Tibial artery (tissue), 4 donors: ENCODE results near the gene NFKBIE.

Experiments
- DNase-seq, 2 donors: peaks; one replicate each; pipeline ENCODE4 v3.0.0-alpha.2; 2019
- H3K27ac ChIP-seq, 2 donors: fragments of 200-600 bp; sonication (generic) in 1 of 2; 1 replicate in 1 of 2; 2 replicates in 1 of 2; pipeline ENCODE4 v1.5.1; 2018 to 2019; ENCODE audit warnings: mild to moderate bottlenecking in 1 of 2
- H3K27me3 ChIP-seq, 2 donors: fragments of 200-600 bp; sonication (generic) in 1 of 2; one replicate each; pipeline versions ENCODE4 v1.5.1 to v1.6.0; 2016 to 2019
- H3K36me3 ChIP-seq, 3 donors: fragments of 200-600 bp; sonication (generic) in 2 of 3; one replicate each; pipeline ENCODE4 v1.5.1; 2016 to 2019; ENCODE audit warnings: mild to moderate bottlenecking in 2 of 3
- H3K4me1 ChIP-seq, 4 donors: fragments of 200-600 bp; sonication (generic) in 2 of 4; 1 replicate in 3 of 4; 2 replicates in 1 of 4; pipeline ENCODE4 v1.5.1; 2016 to 2019
- H3K4me3 ChIP-seq, 2 donors: fragments of 200-600 bp; sonication (generic) in 1 of 2; 1 replicate in 1 of 2; 2 replicates in 1 of 2; pipeline ENCODE4 v1.5.1; 2018 to 2019; ENCODE audit warnings: mild to moderate bottlenecking in 2 of 2
- H3K9me3 ChIP-seq, 3 donors: fragments of 200-600 bp; sonication (generic) in 1 of 3; one replicate each; pipeline ENCODE4 v1.5.1; 2016 to 2019
- intact Hi-C: fragments of 100-400 bp; cut with DNase I; formaldehyde crosslinking; loops from one replicate; pipeline ENCODE4 v1.15.0; 2023; ENCODE audit warnings: low total_unique reads
- TF ChIP-seq, protein P1 (sequence below), 2 experiments: fragments of 200-600 bp in 1 of 2; fragments of 450-650 bp in 1 of 2; IDR thresholded peaks; one replicate each; pipeline ENCODE4 v1.5.1; 2017 to 2019; ENCODE audit warnings: antibody characterized with exemption in 2 of 2, mild to moderate bottlenecking in 1 of 2, moderate library complexity in 1 of 2

NFKBIE gene

GRCh38 chr6:44286285-44286565 is 20.9 kb upstream of the NFKBIE start:
- H3K4me1 ChIP-seq: peaks cover 0 to 8% (median 0%) of the 10 kb centered on the region in 4 donors
- TF ChIP-seq, protein P1, sequence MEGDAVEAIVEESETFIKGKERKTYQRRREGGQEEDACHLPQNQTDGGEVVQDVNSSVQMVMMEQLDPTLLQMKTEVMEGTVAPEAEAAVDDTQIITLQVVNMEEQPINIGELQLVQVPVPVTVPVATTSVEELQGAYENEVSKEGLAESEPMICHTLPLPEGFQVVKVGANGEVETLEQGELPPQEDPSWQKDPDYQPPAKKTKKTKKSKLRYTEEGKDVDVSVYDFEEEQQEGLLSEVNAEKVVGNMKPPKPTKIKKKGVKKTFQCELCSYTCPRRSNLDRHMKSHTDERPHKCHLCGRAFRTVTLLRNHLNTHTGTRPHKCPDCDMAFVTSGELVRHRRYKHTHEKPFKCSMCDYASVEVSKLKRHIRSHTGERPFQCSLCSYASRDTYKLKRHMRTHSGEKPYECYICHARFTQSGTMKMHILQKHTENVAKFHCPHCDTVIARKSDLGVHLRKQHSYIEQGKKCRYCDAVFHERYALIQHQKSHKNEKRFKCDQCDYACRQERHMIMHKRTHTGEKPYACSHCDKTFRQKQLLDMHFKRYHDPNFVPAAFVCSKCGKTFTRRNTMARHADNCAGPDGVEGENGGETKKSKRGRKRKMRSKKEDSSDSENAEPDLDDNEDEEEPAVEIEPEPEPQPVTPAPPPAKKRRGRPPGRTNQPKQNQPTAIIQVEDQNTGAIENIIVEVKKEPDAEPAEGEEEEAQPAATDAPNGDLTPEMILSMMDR (IDR thresholded peaks at IDR 0.05): no peak
- no peak for DNase-seq
- intact Hi-C loops: no loop called here
- no peak overlapping the region for H3K27ac ChIP-seq
- peaks cover 0 to 36% of the 10 kb centered on the region in 2 donors for H3K27me3 ChIP-seq
- no peak overlapping the region for H3K4me3 ChIP-seq
- H3K36me3 ChIP-seq: no peaks in the 10 kb centered on the region
- no peaks in the 10 kb centered on the region for H3K9me3 ChIP-seq

DNA sequence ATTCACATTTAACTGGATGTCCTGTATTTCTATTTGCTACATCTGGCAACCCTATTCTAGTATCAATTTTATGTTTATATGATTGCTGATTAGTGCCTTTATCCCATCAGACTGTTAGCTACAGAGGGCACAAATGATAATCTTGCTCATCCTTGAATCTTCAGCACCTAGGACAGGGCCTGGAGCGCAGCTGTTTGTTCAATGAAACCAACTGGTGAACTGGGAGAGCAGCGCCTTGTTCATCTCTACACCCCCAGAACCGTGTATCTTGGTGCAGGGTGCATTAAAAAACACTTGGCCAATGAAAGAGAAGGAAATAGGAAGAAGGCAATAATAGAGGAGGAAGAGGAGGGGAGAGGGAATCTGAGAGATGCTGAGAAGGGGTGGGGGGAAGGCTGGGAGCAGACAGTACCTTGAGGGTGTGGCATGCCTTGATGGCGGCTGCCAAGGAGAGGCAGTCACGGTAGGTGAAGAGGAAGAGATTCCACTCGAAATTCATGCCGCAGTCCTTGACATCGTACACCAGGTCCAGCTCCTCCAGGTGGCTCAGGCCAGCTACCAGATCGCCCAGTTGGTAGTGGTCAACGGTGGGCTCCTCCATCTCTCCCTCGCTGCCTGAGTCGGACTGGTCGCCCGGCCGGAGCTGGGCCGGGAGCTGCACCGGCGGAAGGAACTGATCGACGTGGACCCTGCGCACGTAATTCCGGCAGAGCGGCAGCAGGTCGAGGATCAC is 20.4 kb upstream of the NFKBIE start:
- no peak overlapping the region for H3K4me3 ChIP-seq
- no peak for DNase-seq
- no peak overlapping the region for H3K27ac ChIP-seq
- TF ChIP-seq, protein P1 (IDR thresholded peaks at IDR 0.05): no peak
- peaks cover 0 to 34% of the 10 kb centered on the region in 2 donors for H3K27me3 ChIP-seq
- H3K4me1 ChIP-seq: peaks cover 0 to 8% (median 0%) of the 10 kb centered on the region in 4 donors
- H3K9me3 ChIP-seq: no peaks in the 10 kb centered on the region
- no peaks in the 10 kb centered on the region for H3K36me3 ChIP-seq
- intact Hi-C loops: no loop called here

- Histone ChIP-seq H3K4me1 (peaks cover 0 to 8% (median 0%) of the 10 kb centered on the region in 4 donors), H3K27me3 (peaks cover 0 to 27% of the 10 kb centered on the region in 2 donors), H3K4me3 (no peak overlapping the region), H3K36me3 (no peaks in the 10 kb centered on the region), H3K9me3 (no peaks in the 10 kb centered on the region), H3K27ac (no peak overlapping the region)
- intact Hi-C loops: no loop called here
- DNase-seq: no peak
- TF ChIP-seq, protein P1 (IDR thresholded peaks at IDR 0.05): no peak
Observed at GRCh38 chr6:44284867-44285266, 19.5 kb upstream of the NFKBIE start.

DNA sequence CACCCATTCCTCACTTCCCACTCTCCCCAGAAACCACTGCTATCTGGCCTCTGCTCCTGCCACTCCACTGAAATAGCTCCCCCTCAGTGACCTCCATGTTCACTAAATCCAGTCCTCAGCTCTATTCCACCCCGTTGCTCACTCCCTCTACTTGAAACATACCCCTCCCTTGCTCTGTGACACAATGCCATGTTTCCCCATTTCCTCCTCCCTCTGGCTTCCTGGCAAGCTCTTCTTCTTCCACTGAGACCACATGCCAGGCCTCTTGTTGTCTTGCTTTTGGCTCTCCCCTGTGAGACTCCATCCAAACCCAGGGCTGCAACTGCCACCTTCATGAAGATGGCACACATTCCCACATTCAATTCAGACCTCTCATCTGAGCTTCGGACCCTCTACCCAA is 18.8 kb upstream of the NFKBIE start:
- no peaks in the 10 kb centered on the region for H3K9me3 ChIP-seq
- TF ChIP-seq, protein P1 (IDR thresholded peaks at IDR 0.05): no peak
- no peak for DNase-seq
- H3K4me3 ChIP-seq: no peak overlapping the region
- intact Hi-C loops: no loop called here
- H3K36me3 ChIP-seq: no peaks in the 10 kb centered on the region
- peaks cover 0 to 8% (median 0%) of the 10 kb centered on the region in 4 donors for H3K4me1 ChIP-seq
- H3K27ac ChIP-seq: no peak overlapping the region
- H3K27me3 ChIP-seq: peaks cover 0 to 29% of the 10 kb centered on the region in 2 donors

GRCh38 chr6:44278774-44279697 is 13.7 kb upstream of the NFKBIE start:
- Histone ChIP-seq H3K27me3 (peaks cover 0 to 53% of the 10 kb centered on the region in 2 donors), H3K4me1 (peaks cover 0 to 12% (median 9%) of the 10 kb centered on the region in 4 donors), H3K4me3 (no peak overlapping the region), H3K27ac (no peak overlapping the region), H3K9me3 (no peaks in the 10 kb centered on the region), H3K36me3 (no peaks in the 10 kb centered on the region)
- TF ChIP-seq, protein P1 (IDR thresholded peaks at IDR 0.05): no peak
- intact Hi-C loops: no loop called here
- DNase-seq: no peak
